ENCODE results near the gene GJC2. TPM values are rescaled to one million over a fixed set of nuclear protein-coding genes. Genes with fewer than 3 reads are reported as not detected.

Gene GJC2
- polyA plus RNA-seq, 2 of the 4 experiments (the other 2 are of a cell fraction), result 0.09 to 0.48 TPM

DNA sequence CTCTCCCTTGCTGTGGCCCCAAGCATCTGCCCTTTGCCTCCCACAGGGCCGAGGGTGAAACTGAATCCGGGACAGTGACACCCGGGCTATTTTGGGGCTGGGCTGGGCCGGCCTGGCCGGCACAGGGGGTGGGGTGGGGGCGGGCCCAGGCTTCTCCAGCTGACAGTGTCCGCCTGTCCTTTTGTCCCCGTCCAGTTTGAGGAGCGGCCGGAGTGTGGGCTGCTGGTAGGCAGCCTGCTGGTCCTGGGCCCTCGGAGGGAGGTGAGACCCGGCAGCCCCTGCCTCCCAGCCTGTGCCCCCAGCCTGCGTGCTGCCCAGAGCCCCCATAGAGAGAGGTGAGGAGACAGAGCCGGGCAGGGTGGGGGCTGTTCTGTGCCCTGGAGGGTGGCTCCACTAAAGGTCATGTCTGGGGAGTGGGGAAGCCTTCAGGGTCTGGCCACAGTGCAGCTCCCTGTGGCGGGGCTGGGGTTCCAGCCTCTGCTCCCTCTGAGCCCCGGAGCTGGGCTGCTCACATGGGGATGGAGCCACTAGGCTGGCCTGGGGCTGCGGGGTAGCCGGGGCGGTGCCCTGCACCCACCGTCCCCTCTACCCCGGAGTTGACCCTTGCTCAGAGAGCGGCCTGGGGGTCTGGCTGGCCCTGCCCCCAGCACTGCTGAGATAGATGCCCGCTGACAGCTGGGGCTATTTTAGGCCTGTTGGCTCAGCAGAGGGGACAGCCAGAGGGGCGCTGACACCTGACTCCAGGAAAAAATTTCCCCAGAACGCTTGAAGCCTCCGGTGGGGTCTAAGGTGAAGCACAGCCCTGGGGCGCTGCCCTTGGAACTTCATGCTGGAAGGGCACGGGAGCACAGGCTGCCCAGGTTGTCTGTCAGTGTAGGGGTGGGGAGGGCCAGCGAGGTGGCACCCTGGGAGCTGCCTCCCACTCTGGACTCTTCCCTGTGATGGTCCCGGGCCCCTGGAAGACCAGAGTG, 58.4 kb downstream of the GJC2 start, which contains the start of gene OBSCN:
OBSCN (plus strand) TSS at position 194 of the 971 bp plus-strand sequence. CDS start 3,740 bp downstream, outside the sequence.
- Histone ChIP-seq H3K9me3 (no peaks in the 10 kb centered on the region), H3K4me3 (no peak within 1 kb of the TSS), H3K4me2 (no peak within 1 kb of the TSS), H3K4me1 (peaks cover 20% of the 10 kb centered on the region), H3K27ac (peak within 1 kb of the TSS in 1 of 2 experiments; percentile 86; a peak in 2 of 6 replicates)
- no peak for FAIRE-seq
- ATAC-seq, result no peak
- CTCF ChIA-PET, result no interaction called here
- DNase-seq (ENCODE audit: low read depth in 1 of 2, low spot score in 1 of 2), result no peak
- POLR2A ChIA-PET, result no interaction called here
- no peak for TF ChIP-seq POLR2AphosphoS2 (conservative IDR thresholded peaks at IDR 0.05; ENCODE audit: low read length)
- TF ChIP-seq, protein P1, sequence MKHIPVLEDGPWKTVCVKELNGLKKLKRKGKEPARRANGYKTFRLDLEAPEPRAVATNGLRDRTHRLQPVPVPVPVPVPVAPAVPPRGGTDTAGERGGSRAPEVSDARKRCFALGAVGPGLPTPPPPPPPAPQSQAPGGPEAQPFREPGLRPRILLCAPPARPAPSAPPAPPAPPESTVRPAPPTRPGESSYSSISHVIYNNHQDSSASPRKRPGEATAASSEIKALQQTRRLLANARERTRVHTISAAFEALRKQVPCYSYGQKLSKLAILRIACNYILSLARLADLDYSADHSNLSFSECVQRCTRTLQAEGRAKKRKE (CRISPR knock-in tag; IDR thresholded peaks at IDR 0.05; ENCODE audit: low read depth), result no peak
- no peak for TF ChIP-seq RCOR1 (IDR thresholded peaks at IDR 0.05; ENCODE audit: low read depth, low read length)
- TF ChIP-seq CEBPB (IDR thresholded peaks at IDR 0.05), result no peak
- TF ChIP-seq, protein P2, sequence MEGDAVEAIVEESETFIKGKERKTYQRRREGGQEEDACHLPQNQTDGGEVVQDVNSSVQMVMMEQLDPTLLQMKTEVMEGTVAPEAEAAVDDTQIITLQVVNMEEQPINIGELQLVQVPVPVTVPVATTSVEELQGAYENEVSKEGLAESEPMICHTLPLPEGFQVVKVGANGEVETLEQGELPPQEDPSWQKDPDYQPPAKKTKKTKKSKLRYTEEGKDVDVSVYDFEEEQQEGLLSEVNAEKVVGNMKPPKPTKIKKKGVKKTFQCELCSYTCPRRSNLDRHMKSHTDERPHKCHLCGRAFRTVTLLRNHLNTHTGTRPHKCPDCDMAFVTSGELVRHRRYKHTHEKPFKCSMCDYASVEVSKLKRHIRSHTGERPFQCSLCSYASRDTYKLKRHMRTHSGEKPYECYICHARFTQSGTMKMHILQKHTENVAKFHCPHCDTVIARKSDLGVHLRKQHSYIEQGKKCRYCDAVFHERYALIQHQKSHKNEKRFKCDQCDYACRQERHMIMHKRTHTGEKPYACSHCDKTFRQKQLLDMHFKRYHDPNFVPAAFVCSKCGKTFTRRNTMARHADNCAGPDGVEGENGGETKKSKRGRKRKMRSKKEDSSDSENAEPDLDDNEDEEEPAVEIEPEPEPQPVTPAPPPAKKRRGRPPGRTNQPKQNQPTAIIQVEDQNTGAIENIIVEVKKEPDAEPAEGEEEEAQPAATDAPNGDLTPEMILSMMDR (IDR thresholded peaks at IDR 0.05), result no peak
- TF ChIP-seq BHLHE40 (IDR thresholded peaks at IDR 0.05; ENCODE audit: low read depth, low read length), result no peak
- TF ChIP-seq HOXB5 (CRISPR knock-in tag; IDR thresholded peaks at IDR 0.05), result no peak
- TF ChIP-seq E2F6 (IDR thresholded peaks at IDR 0.05; ENCODE audit: borderline replicate concordance, low read depth), result no peak
- TF ChIP-seq NFE2L2 (conservative IDR thresholded peaks at IDR 0.05; ENCODE audit: low read length), result no peak
- TF ChIP-seq MYC (IDR thresholded peaks at IDR 0.05; ENCODE audit: borderline replicate concordance, low read length), result no peak
- TF ChIP-seq RAD21 (conservative IDR thresholded peaks at IDR 0.05 in 1 of 2, IDR thresholded peaks at IDR 0.05 in 1 of 2), result no peak
- TF ChIP-seq ZSCAN20 (CRISPR knock-in tag; IDR thresholded peaks at IDR 0.05), result no peak
- no peak for TF ChIP-seq HES2 (IDR thresholded peaks at IDR 0.05)
- no peak for TF ChIP-seq EHF (CRISPR knock-in tag; IDR thresholded peaks at IDR 0.05)
- no peak for TF ChIP-seq CHD4 (IDR thresholded peaks at IDR 0.05; ENCODE audit: borderline replicate concordance)
- no peak for TF ChIP-seq KDM5A (IDR thresholded peaks at IDR 0.05)
- TF ChIP-seq ZNF302 (CRISPR knock-in tag; IDR thresholded peaks at IDR 0.05), result no peak
- no peak for TF ChIP-seq PBX3 (IDR thresholded peaks at IDR 0.05)
- no peak for TF ChIP-seq RNF2 (IDR thresholded peaks at IDR 0.05; ENCODE audit: borderline replicate concordance, low read depth)
- WGBS (ENCODE audit: missing lambda C conversion rate), result 80% methylated on average over 14 of the region's 30 CpGs

Measured in A549 (cell line).